Measurements from ENCODE around the gene C21orf91. TPM values are rescaled to one million over a fixed set of nuclear protein-coding genes. Genes with fewer than 3 reads are reported as not detected.
"Not testable (repeated sequence)": the region's sequence is repeated elsewhere in the genome, so short reads cannot be mapped to it uniquely, and the experiment has no call there.

C21orf91 gene
- total and polyA plus RNA-seq, 8 donors: under 0.01 to 50.9 (median 4.4) TPM

- Histone ChIP-seq H3K27ac (peak overlapping the region in 2 of 5 donors; percentile 44 to 79), H3K4me1 (peaks cover 0 to 11% (median 0%) of the 10 kb centered on the region in 4 donors), H3K27me3 (no peaks in the 10 kb centered on the region), H3K36me3 (no peaks in the 10 kb centered on the region), H3K4me3 (no peak overlapping the region), H3K9me3 (no peaks in the 10 kb centered on the region)
- intact Hi-C loops (cut with DNase I; ENCODE audit: low total_unique reads): no loop called here
- WGBS, 5 donors: 56 to 80% (median 67%) methylated on average over 3 of the region's 3 CpGs
- no peak for TF ChIP-seq POLR2AphosphoS5 (IDR thresholded peaks at IDR 0.05)
- no peak for TF ChIP-seq POLR2A (IDR thresholded peaks at IDR 0.05)
- no peak for TF ChIP-seq EP300 (IDR thresholded peaks at IDR 0.05)
- TF ChIP-seq CTCF (IDR thresholded peaks at IDR 0.05): no peak
- no peak for DNase-seq
These were observed 39.7 kb downstream of the C21orf91 start for GRCh38 chr21:17779496-17779895.

- H3K4me3 ChIP-seq: no peak overlapping the region
- WGBS, 5 donors: 40 to 75% (median 55%) methylated on average over 1 of the region's 1 CpG
- no peaks in the 10 kb centered on the region for H3K27me3 ChIP-seq
- H3K36me3 ChIP-seq: no peaks in the 10 kb centered on the region
- intact Hi-C loops (cut with DNase I; ENCODE audit: low total_unique reads): no loop called here
- H3K9me3 ChIP-seq: no peaks in the 10 kb centered on the region
- peaks cover 0 to 6% (median 0%) of the 10 kb centered on the region in 4 donors for H3K4me1 ChIP-seq
- no peak for DNase-seq
- TF ChIP-seq CTCF (IDR thresholded peaks at IDR 0.05): no peak
- TF ChIP-seq POLR2A (IDR thresholded peaks at IDR 0.05): no peak
- TF ChIP-seq EP300 (IDR thresholded peaks at IDR 0.05): no peak
- no peak for TF ChIP-seq POLR2AphosphoS5 (IDR thresholded peaks at IDR 0.05)
- no peak overlapping the region for H3K27ac ChIP-seq
These were observed 41.9 kb downstream of the C21orf91 start for GRCh38 chr21:17777072-17777765.

GRCh38 chr21:17775431-17776126 lies 43.6 kb downstream of the C21orf91 start:
- no peak overlapping the region for H3K27ac ChIP-seq
- H3K4me1 ChIP-seq: peaks cover 0 to 6% (median 0%) of the 10 kb centered on the region in 4 donors
- 60 to 82% (median 70%) methylated on average over 11 to 17 of the region's 17 CpGs for WGBS, 5 donors
- peaks cover 0 to 8% (median 5%) of the 10 kb centered on the region in 4 donors for H3K9me3 ChIP-seq
- DNase-seq: no peak
- no peak for TF ChIP-seq POLR2AphosphoS5 (IDR thresholded peaks at IDR 0.05)
- TF ChIP-seq POLR2A (IDR thresholded peaks at IDR 0.05): no peak
- TF ChIP-seq EP300 (IDR thresholded peaks at IDR 0.05): no peak
- no peak for TF ChIP-seq CTCF (IDR thresholded peaks at IDR 0.05)
- intact Hi-C loops (cut with DNase I; ENCODE audit: low total_unique reads): no loop called here
- H3K36me3 ChIP-seq: no peaks in the 10 kb centered on the region
- no peaks in the 10 kb centered on the region for H3K27me3 ChIP-seq
- peak overlapping the region in 1 of 4 donors; percentile 5 for H3K4me3 ChIP-seq

- 88 to 95% (median 94%) methylated on average over 3 to 7 of the region's 7 CpGs for WGBS, 5 donors
- H3K9me3 ChIP-seq; H3K27ac ChIP-seq; H3K4me3 ChIP-seq; H3K27me3 ChIP-seq; DNase-seq; intact Hi-C loops (cut with DNase I; ENCODE audit: low total_unique reads); H3K4me1 ChIP-seq; H3K36me3 ChIP-seq: not testable (repeated sequence)
These were observed 44.1 kb downstream of the C21orf91 start for GRCh38 chr21:17775021-17775420.

- H3K27ac ChIP-seq: no peak overlapping the region
- H3K4me1 ChIP-seq: no peaks in the 10 kb centered on the region
- peaks cover 0 to 8% (median 5%) of the 10 kb centered on the region in 4 donors for H3K9me3 ChIP-seq
- no peaks in the 10 kb centered on the region for H3K36me3 ChIP-seq
- H3K4me3 ChIP-seq: no peak overlapping the region
- TF ChIP-seq CTCF (IDR thresholded peaks at IDR 0.05) (no peak), POLR2A (IDR thresholded peaks at IDR 0.05) (no peak), EP300 (IDR thresholded peaks at IDR 0.05) (no peak)
- DNase-seq: no peak
- intact Hi-C loops (cut with DNase I; ENCODE audit: low total_unique reads): no loop called here
- no peaks in the 10 kb centered on the region for H3K27me3 ChIP-seq
- 90 to 96% (median 91%) methylated on average over 3 of the region's 3 CpGs for WGBS, 5 donors
These were observed 49.7 kb downstream of the C21orf91 start for GRCh38 chr21:17769447-17769845.
